HepG2 (cell line): Measurements from ENCODE around the gene ANO2. TPM values are rescaled to one million over a fixed set of nuclear protein-coding genes. Genes with fewer than 3 reads are reported as not detected.

ENCODE experiments used
- ATAC-seq: fragments of 200-7000 bp; cut with Tn5 transposase; 3 replicates; pipeline ENCODE4 v1.9.1; 2020; ENCODE audit warnings: mild to moderate bottlenecking, moderate library complexity
- BruUV-seq: library from RNA; stranded (reverse); fragments of 400-500 nt; replicated peaks from 2 replicates; lab custom pipeline; 2021; lab: Mats Ljungman, UMichigan
- CTCF ChIA-PET: fragments of 300-600 bp; formaldehyde crosslinking; extraction: SDS; loops from one replicate; lab custom pipeline; 2021; ENCODE audit warnings: low total read pairs, inconsistent platforms, low intra/inter-chr PET ratio; lab: Yijun Ruan, JAX
- POLR2A ChIA-PET: fragments of 350-600 bp; sonication (Branson Sonifier 250); formaldehyde crosslinking; loops from one replicate; lab custom pipeline; 2020; ENCODE audit warnings: antibody characterized with exemption, inconsistent platforms; lab: Yijun Ruan, JAX
- DNase-seq: peaks from one replicate; pipeline ENCODE4 v3.0.0-alpha.2; 2015; ENCODE audit warnings: low spot score
- FAIRE-seq: peaks from 3 replicates; lab custom pipeline; 2011; peaks lifted over from hg19 to GRCh38; lab: Jason Lieb, UNC
- H2AFZ ChIP-seq: one replicate; pipeline ENCODE4 v1.6.1; 2011; ENCODE audit warnings: low read length, inconsistent platforms
- H3K27ac ChIP-seq: fragments of 300-600 bp; 3 replicates; pipeline ENCODE4 v1.8.0; 2011; ENCODE audit warnings: mixed run types, mild to moderate bottlenecking, mixed read lengths, low read length, inconsistent platforms; ENCODE audit not compliant: insufficient read depth; ENCODE audit errors: extremely low read length
- H3K27me3 ChIP-seq, 2 experiments: fragments of 200-600 bp in 1 of 2; 2 replicates in 1 of 2; 3 replicates in 1 of 2; pipeline versions ENCODE4 v1.6.0 to v1.8.0; 2011; ENCODE audit warnings: low read length in 2 of 2, mild to moderate bottlenecking in 2 of 2, moderate library complexity in 2 of 2, inconsistent platforms in 1 of 2; ENCODE audit not compliant: insufficient read depth in 2 of 2, control insufficient read depth in 1 of 2
- H3K36me3 ChIP-seq, 2 experiments: fragments of 200-600 bp in 1 of 2; replicated peaks in 1 of 2; 2 replicates in 1 of 2; 3 replicates in 1 of 2; pipeline versions ENCODE4 v1.5.1 to v1.8.0; 2011; ENCODE audit warnings: low read length in 2 of 2, inconsistent platforms in 1 of 2; ENCODE audit not compliant: insufficient read depth in 2 of 2, control insufficient read depth in 1 of 2
- H3K4me1 ChIP-seq: 2 replicates; pipeline ENCODE4 v1.5.1; 2012; ENCODE audit warnings: low read length, inconsistent platforms; ENCODE audit not compliant: insufficient read depth
- H3K4me2 ChIP-seq: 2 replicates; pipeline ENCODE4 v1.6.0; 2011; ENCODE audit warnings: low read depth, low read length, inconsistent platforms
- H3K4me3 ChIP-seq, 3 experiments: fragments of 200-600 bp in 1 of 3; sonication (generic), shearing (Covaris generic) in 1 of 3; replicated peaks in 1 of 3; 2 replicates each; pipeline ENCODE4 v1.5.1; 2011 to 2016; ENCODE audit warnings: low read length in 3 of 3, inconsistent platforms in 2 of 3, low read depth in 2 of 3, mild to moderate bottlenecking in 2 of 3, control low read depth in 1 of 3, mixed read lengths in 1 of 3; ENCODE audit not compliant: insufficient read depth in 1 of 3
- H3K79me2 ChIP-seq: one replicate; pipeline ENCODE4 v1.6.1; 2011; ENCODE audit warnings: low read length, inconsistent platforms; ENCODE audit not compliant: insufficient read depth
- H3K9ac ChIP-seq: 2 replicates; pipeline ENCODE4 v1.6.0; 2011; ENCODE audit warnings: mild to moderate bottlenecking, low read depth, low read length, inconsistent platforms; ENCODE audit not compliant: insufficient read depth
- H3K9me3 ChIP-seq: 2 replicates; pipeline ENCODE4 v1.5.1; 2012; ENCODE audit warnings: mild to moderate bottlenecking, low read length
- H4K20me1 ChIP-seq: 2 replicates; pipeline ENCODE4 v1.6.0; 2011; ENCODE audit warnings: inconsistent platforms, mild to moderate bottlenecking, low read length, moderate library complexity; ENCODE audit not compliant: insufficient read depth
- HMGXB3 ChIP-seq: sonication (generic); formaldehyde crosslinking; IDR thresholded peaks from 2 replicates; pipeline ENCODE4 v1.4.0; 2020; ENCODE audit warnings: missing genetic modification reagents, borderline replicate concordance
- MTF1 ChIP-seq: sonication (generic); formaldehyde crosslinking; IDR thresholded peaks from 2 replicates; pipeline ENCODE4 v1.5.0; 2020; ENCODE audit warnings: missing genetic modification reagents
- SMAD1 ChIP-seq: sonication (generic); formaldehyde crosslinking; IDR thresholded peaks from 2 replicates; pipeline ENCODE4 v1.4.0; 2020; ENCODE audit warnings: missing genetic modification reagents, low read depth, mild to moderate bottlenecking, borderline replicate concordance
- TOE1 ChIP-seq: sonication (generic); formaldehyde crosslinking; IDR thresholded peaks from 2 replicates; pipeline ENCODE4 v1.4.0; 2020; ENCODE audit warnings: mild to moderate bottlenecking, missing genetic modification reagents
- ZBTB34 ChIP-seq: sonication (generic); formaldehyde crosslinking; IDR thresholded peaks from 2 replicates; pipeline ENCODE4 v1.8.0; 2022; ENCODE audit warnings: mild to moderate bottlenecking, missing genetic modification reagents
- ZFX ChIP-seq: sonication (generic); formaldehyde crosslinking; IDR thresholded peaks from 2 replicates; pipeline ENCODE4 v1.4.0; 2020; ENCODE audit warnings: mild to moderate bottlenecking, low read depth, missing genetic modification reagents, moderate library complexity
- ZZZ3 ChIP-seq: sonication (generic); formaldehyde crosslinking; IDR thresholded peaks from 2 replicates; pipeline ENCODE4 v1.4.0; 2020; ENCODE audit warnings: missing genetic modification reagents, mild to moderate bottlenecking, borderline replicate concordance
- WGBS: methylation state at CpG from one replicate; pipeline ENCODE4 v1.1.6; 2017; ENCODE audit warnings: low lambda C conversion rate; 5-methylcytosine and 5-hydroxymethylcytosine counted together
- in situ Hi-C: cut with HindIII; loops from 2 replicates; pipeline ENCODE4 v1.10.0; 2017; ENCODE audit warnings: low pct_unique_long_range_greater_than_20kb; ENCODE audit not compliant: extremely low pct_ligation_motif_present
- intact Hi-C: fragments of 100-400 bp; cut with micrococcal nuclease; formaldehyde crosslinking; loops from one replicate; pipeline ENCODE4 v1.10.0; 2022; ENCODE audit not compliant: unreplicated experiment
- polyA plus RNA-seq, 8 experiments: library from polyadenylated mRNA; depleted of rRNA in 3 of 8; stranded (reverse) in 7 of 8; unstranded in 1 of 8; fragments of >200 nt; fragmentation: Illumina TruSeq in 4 of 8; extraction: Trizol in 4 of 8; gene quantifications; 2 replicates each; pipeline versions ENCODE4 v1.2.1 to v1.2.3, GENCODE V29; 2011 to 2016; ENCODE audit warnings: low read depth in 4 of 8, missing spikeins in 1 of 8, mixed read lengths in 1 of 8; ENCODE audit not compliant: insufficient read depth in 1 of 8
- total RNA-seq, 5 experiments: library from RNA; depleted of rRNA; stranded (reverse); fragments of >200 nt; fragmentation: Illumina TruSeq; extraction: Trizol; gene quantifications; 2 replicates each; pipeline ENCODE4 v1.2.3, GENCODE V29; 2016; ENCODE audit warnings: low read depth in 1 of 5

The ANO2 gene
- total and polyA plus RNA-seq, 2 of the 13 experiments (the other 11 are each of a cell fraction or from before 2014, with no cell fraction given), result 0.18 TPM; not detected in 1

GRCh38 chr12:5615760-5616159 lies 329.3 kb downstream of the ANO2 start:
- no CpG with 5 or more reads among the region's 1 CpG for WGBS
- H3K9ac ChIP-seq, result no peak overlapping the region
- no peaks in the 10 kb centered on the region for H4K20me1 ChIP-seq
- ChIA-PET CTCF (no interaction called here), POLR2A (no interaction called here)
- no peaks in the 10 kb centered on the region for H3K9me3 ChIP-seq
- TF ChIP-seq ZFX (CRISPR knock-in tag), result no peak
- no peak for TF ChIP-seq HMGXB3 (CRISPR knock-in tag)
- TF ChIP-seq ZZZ3 (CRISPR knock-in tag), result no peak
- no peak for TF ChIP-seq ZBTB34 (CRISPR knock-in tag)
- no peak for TF ChIP-seq MTF1 (CRISPR knock-in tag)
- TF ChIP-seq SMAD1 (CRISPR knock-in tag), result no peak
- TF ChIP-seq TOE1, result no peak
- H3K79me2 ChIP-seq, result no peaks in the 10 kb centered on the region
- no TSS peak for BruUV-seq
- no peaks in the 10 kb centered on the region for H3K36me3 ChIP-seq
- FAIRE-seq (no peak), DNase-seq (no peak), ATAC-seq (no peak)
- in situ Hi-C loops (no loop called here), intact Hi-C loops (no loop called here)
- no peak overlapping the region for H3K27ac ChIP-seq
- no peaks in the 10 kb centered on the region for H3K4me1 ChIP-seq
- H3K27me3 ChIP-seq, result no peaks in the 10 kb centered on the region; a peak in 1 of 5 replicates
- no peak overlapping the region for H3K4me2 ChIP-seq
- H2AFZ ChIP-seq, result no peak overlapping the region
- H3K4me3 ChIP-seq, result no peak overlapping the region
